HepG2 (cell line): Measurements from ENCODE around the gene POFUT1. TPM values are rescaled to one million over a fixed set of nuclear protein-coding genes. Genes with fewer than 3 reads are reported as not detected.

Experiments used
- ATAC-seq: fragments of 200-7000 bp; cut with Tn5 transposase; 3 replicates; pipeline ENCODE4 v1.9.1; 2020; ENCODE audit warnings: mild to moderate bottlenecking, moderate library complexity
- BruUV-seq: library from RNA; stranded (reverse); fragments of 400-500 nt; replicated peaks from 2 replicates; lab custom pipeline; 2021; lab: Mats Ljungman, UMichigan
- CTCF ChIA-PET: fragments of 300-600 bp; formaldehyde crosslinking; extraction: SDS; loops from one replicate; lab custom pipeline; 2021; ENCODE audit warnings: low total read pairs, inconsistent platforms, low intra/inter-chr PET ratio; lab: Yijun Ruan, JAX
- POLR2A ChIA-PET: fragments of 350-600 bp; sonication (Branson Sonifier 250); formaldehyde crosslinking; loops from one replicate; lab custom pipeline; 2020; ENCODE audit warnings: antibody characterized with exemption, inconsistent platforms; lab: Yijun Ruan, JAX
- DNase-seq: peaks from one replicate; pipeline ENCODE4 v3.0.0-alpha.2; 2015; ENCODE audit warnings: low spot score
- FAIRE-seq: peaks from 3 replicates; lab custom pipeline; 2011; peaks lifted over from hg19 to GRCh38; lab: Jason Lieb, UNC
- H2AFZ ChIP-seq: one replicate; pipeline ENCODE4 v1.6.1; 2011; ENCODE audit warnings: low read length, inconsistent platforms
- H3K27ac ChIP-seq: fragments of 300-600 bp; 3 replicates; pipeline ENCODE4 v1.8.0; 2011; ENCODE audit warnings: mixed run types, mild to moderate bottlenecking, mixed read lengths, low read length, inconsistent platforms; ENCODE audit not compliant: insufficient read depth; ENCODE audit errors: extremely low read length
- H3K27me3 ChIP-seq, 2 experiments: fragments of 200-600 bp in 1 of 2; 2 replicates in 1 of 2; 3 replicates in 1 of 2; pipeline versions ENCODE4 v1.6.0 to v1.8.0; 2011; ENCODE audit warnings: low read length in 2 of 2, mild to moderate bottlenecking in 2 of 2, moderate library complexity in 2 of 2, inconsistent platforms in 1 of 2; ENCODE audit not compliant: insufficient read depth in 2 of 2, control insufficient read depth in 1 of 2
- H3K36me3 ChIP-seq, 2 experiments: fragments of 200-600 bp in 1 of 2; replicated peaks in 1 of 2; 2 replicates in 1 of 2; 3 replicates in 1 of 2; pipeline versions ENCODE4 v1.5.1 to v1.8.0; 2011; ENCODE audit warnings: low read length in 2 of 2, inconsistent platforms in 1 of 2; ENCODE audit not compliant: insufficient read depth in 2 of 2, control insufficient read depth in 1 of 2
- H3K4me1 ChIP-seq: 2 replicates; pipeline ENCODE4 v1.5.1; 2012; ENCODE audit warnings: low read length, inconsistent platforms; ENCODE audit not compliant: insufficient read depth
- H3K4me2 ChIP-seq: 2 replicates; pipeline ENCODE4 v1.6.0; 2011; ENCODE audit warnings: low read depth, low read length, inconsistent platforms
- H3K4me3 ChIP-seq, 3 experiments: fragments of 200-600 bp in 1 of 3; sonication (generic), shearing (Covaris generic) in 1 of 3; replicated peaks in 1 of 3; 2 replicates each; pipeline ENCODE4 v1.5.1; 2011 to 2016; ENCODE audit warnings: low read length in 3 of 3, inconsistent platforms in 2 of 3, low read depth in 2 of 3, mild to moderate bottlenecking in 2 of 3, control low read depth in 1 of 3, mixed read lengths in 1 of 3; ENCODE audit not compliant: insufficient read depth in 1 of 3
- H3K79me2 ChIP-seq: one replicate; pipeline ENCODE4 v1.6.1; 2011; ENCODE audit warnings: low read length, inconsistent platforms; ENCODE audit not compliant: insufficient read depth
- H3K9ac ChIP-seq: 2 replicates; pipeline ENCODE4 v1.6.0; 2011; ENCODE audit warnings: mild to moderate bottlenecking, low read depth, low read length, inconsistent platforms; ENCODE audit not compliant: insufficient read depth
- H3K9me3 ChIP-seq: 2 replicates; pipeline ENCODE4 v1.5.1; 2012; ENCODE audit warnings: mild to moderate bottlenecking, low read length
- H4K20me1 ChIP-seq: 2 replicates; pipeline ENCODE4 v1.6.0; 2011; ENCODE audit warnings: inconsistent platforms, mild to moderate bottlenecking, low read length, moderate library complexity; ENCODE audit not compliant: insufficient read depth
- BCL6 ChIP-seq: IDR thresholded peaks from 2 replicates; pipeline ENCODE4 v1.6.1; 2016; ENCODE audit warnings: missing genetic modification reagents, missing compliant biosample characterization
- CEBPZ ChIP-seq: IDR thresholded peaks from 2 replicates; pipeline ENCODE4 v1.6.1; 2012; ENCODE audit warnings: low read length, improper control_type of control experiment
- DDIT3 ChIP-seq: sonication (generic); formaldehyde crosslinking; IDR thresholded peaks from 2 replicates; pipeline ENCODE4 v1.4.0; 2020; ENCODE audit warnings: mild to moderate bottlenecking, missing genetic modification reagents
- ETV6 ChIP-seq: sonication (generic); formaldehyde crosslinking; conservative IDR thresholded peaks from 2 replicates; pipeline ENCODE4 v1.4.0; 2020; ENCODE audit warnings: missing genetic modification reagents
- IRF1 ChIP-seq: sonication (generic); formaldehyde crosslinking; IDR thresholded peaks from 2 replicates; pipeline ENCODE4 v1.4.0; 2020; ENCODE audit warnings: low read depth, mild to moderate bottlenecking, missing genetic modification reagents
- KLF6 ChIP-seq: IDR thresholded peaks from 2 replicates; pipeline ENCODE4 v1.8.0; 2016; ENCODE audit warnings: missing biosample characterization, missing genetic modification reagents
- RAD21 ChIP-seq: fragments of 450-650 bp; formaldehyde crosslinking; IDR thresholded peaks from 2 replicates; pipeline ENCODE4 v1.5.0; 2020; ENCODE audit warnings: mild to moderate bottlenecking
- SALL1 ChIP-seq: sonication (generic); formaldehyde crosslinking; IDR thresholded peaks from 2 replicates; pipeline ENCODE4 v1.8.0; 2022; ENCODE audit warnings: mild to moderate bottlenecking, missing genetic modification reagents
- SMC3 ChIP-seq: IDR thresholded peaks from 2 replicates; pipeline ENCODE4 v1.6.1; 2011; ENCODE audit warnings: low read length, improper control_type of control experiment
- ZBTB42 ChIP-seq: sonication (generic); formaldehyde crosslinking; IDR thresholded peaks from 2 replicates; pipeline ENCODE4 v1.5.0; 2020; ENCODE audit warnings: mild to moderate bottlenecking, missing genetic modification reagents
- ZNF142 ChIP-seq: sonication (generic); formaldehyde crosslinking; IDR thresholded peaks from 2 replicates; pipeline ENCODE4 v1.4.0; 2020; ENCODE audit warnings: missing genetic modification reagents
- ZNF605 ChIP-seq: sonication (generic); formaldehyde crosslinking; IDR thresholded peaks from 2 replicates; pipeline ENCODE4 v1.8.0; 2022; ENCODE audit warnings: mild to moderate bottlenecking, missing genetic modification reagents
- WGBS: methylation state at CpG from one replicate; pipeline ENCODE4 v1.1.6; 2017; ENCODE audit warnings: low lambda C conversion rate; 5-methylcytosine and 5-hydroxymethylcytosine counted together
- in situ Hi-C: cut with HindIII; loops from 2 replicates; pipeline ENCODE4 v1.10.0; 2017; ENCODE audit warnings: low pct_unique_long_range_greater_than_20kb; ENCODE audit not compliant: extremely low pct_ligation_motif_present
- intact Hi-C: fragments of 100-400 bp; cut with micrococcal nuclease; formaldehyde crosslinking; loops from one replicate; pipeline ENCODE4 v1.10.0; 2022; ENCODE audit not compliant: unreplicated experiment
- polyA plus RNA-seq, 8 experiments: library from polyadenylated mRNA; depleted of rRNA in 3 of 8; stranded (reverse) in 7 of 8; unstranded in 1 of 8; fragments of >200 nt; fragmentation: Illumina TruSeq in 4 of 8; extraction: Trizol in 4 of 8; gene quantifications; 2 replicates each; pipeline versions ENCODE4 v1.2.1 to v1.2.3, GENCODE V29; 2011 to 2016; ENCODE audit warnings: low read depth in 4 of 8, missing spikeins in 1 of 8, mixed read lengths in 1 of 8; ENCODE audit not compliant: insufficient read depth in 1 of 8
- total RNA-seq, 5 experiments: library from RNA; depleted of rRNA; stranded (reverse); fragments of >200 nt; fragmentation: Illumina TruSeq; extraction: Trizol; gene quantifications; 2 replicates each; pipeline ENCODE4 v1.2.3, GENCODE V29; 2016; ENCODE audit warnings: low read depth in 1 of 5

Gene POFUT1
- total and polyA plus RNA-seq, 2 of the 13 experiments (the other 11 are each of a cell fraction or from before 2014, with no cell fraction given) = 35.5 to 58.3 TPM

- ChIA-PET CTCF (no interaction called here), POLR2A (interaction anchor here (0.7 kb wide), 1 partner anchor 185 kb away, joined by 3 read pairs; no protein-coding TSS in a partner anchor)
- Histone ChIP-seq H3K9ac (no peak overlapping the region), H4K20me1 (no peaks in the 10 kb centered on the region), H3K36me3 (peaks cover 0 to 5% of the 10 kb centered on the region in 2 experiments; a peak in 2 of 5 replicates), H2AFZ (no peak overlapping the region), H3K27ac (no peak overlapping the region), H3K4me1 (peaks cover 52% of the 10 kb centered on the region), H3K4me3 (no peak overlapping the region), H3K9me3 (no peaks in the 10 kb centered on the region), H3K27me3 (no peaks in the 10 kb centered on the region), H3K79me2 (no peaks in the 10 kb centered on the region), H3K4me2 (no peak overlapping the region)
- BruUV-seq = no TSS peak
- intact Hi-C loops (loop anchor here (5.0 kb wide), 1 partner anchor 47 kb away; no protein-coding TSS in a partner anchor), in situ Hi-C loops (no loop called here)
- no peak for ATAC-seq
- WGBS = 7% methylated on average over 1 of the region's 1 CpG
- peak; percentile 4 for FAIRE-seq
- DNase-seq = no peak
- no peak for TF ChIP-seq IRF1 (CRISPR knock-in tag)
- TF ChIP-seq SALL1 (CRISPR knock-in tag) = peak; percentile 22; the same call in 1 of the 2 replicates
- TF ChIP-seq ZBTB42 (CRISPR knock-in tag) = no peak
- TF ChIP-seq ETV6 (CRISPR knock-in tag) = no peak
- peak; percentile 47; the same call in 1 of the 2 replicates for TF ChIP-seq BCL6 (CRISPR knock-in tag)
- TF ChIP-seq RAD21 (CRISPR knock-in tag) = peak; percentile 17; the same call in 1 of the 2 replicates
- 0 out of 2 replicates have a peak, but pooled peaks have one; percentile 39 for TF ChIP-seq KLF6 (CRISPR knock-in tag)
- TF ChIP-seq ZNF605 = no peak
- no peak for TF ChIP-seq DDIT3
- no peak for TF ChIP-seq ZNF142 (CRISPR knock-in tag)
- no peak for TF ChIP-seq CEBPZ
- TF ChIP-seq SMC3 = peak; percentile 21; the same call in 1 of the 2 replicates
Measured at GRCh38 chr20:32240205-32240604, 32.5 kb downstream of the POFUT1 start.
